ENCODE data around the gene TMPRSS9.
"Not testable (repeated sequence)": the region's sequence is repeated elsewhere in the genome, so short reads cannot be mapped to it uniquely, and the experiment has no call there.

TMPRSS9 gene

DNA sequence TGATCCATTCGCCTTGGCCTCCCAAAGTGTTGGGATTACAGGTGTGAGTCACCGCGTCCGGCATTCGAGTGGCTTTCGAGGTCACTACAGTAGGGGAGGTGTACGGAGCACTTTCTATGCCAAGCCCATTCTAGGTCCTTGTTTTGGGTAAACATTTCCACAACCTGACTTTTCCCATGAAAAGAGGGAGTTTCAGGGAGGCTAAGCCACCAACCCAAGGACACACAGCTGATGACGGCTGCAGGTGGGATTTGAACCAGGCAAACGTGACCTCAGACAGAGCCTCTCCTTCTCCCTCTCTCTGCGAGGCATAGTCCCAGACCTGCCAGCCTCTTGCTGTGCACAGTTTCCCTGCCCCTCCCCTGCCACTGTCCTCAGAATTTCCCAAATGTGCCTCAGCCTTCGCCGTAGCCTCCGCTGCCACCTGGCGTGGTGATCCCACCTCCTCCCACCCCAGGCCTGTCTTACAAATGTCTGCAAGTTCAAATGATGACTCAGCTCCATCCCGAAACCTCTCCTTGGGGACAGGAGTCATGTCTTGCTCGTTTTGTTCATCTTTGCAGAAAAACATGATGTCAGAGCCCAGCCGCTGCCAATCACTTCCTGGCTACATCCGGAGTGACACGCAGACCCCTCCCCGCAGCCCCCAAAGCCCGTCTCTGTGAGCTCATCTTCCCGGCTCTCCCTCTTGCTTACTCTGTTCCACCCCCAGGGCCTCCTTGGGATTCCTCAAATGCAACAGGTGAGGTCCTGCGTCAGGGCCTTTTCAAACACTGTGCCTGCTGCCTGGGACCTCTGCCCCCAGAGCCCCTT is 109.2 kb downstream of the TMPRSS9 start:
- TF ChIP-seq POLR2A (IDR thresholded peaks at IDR 0.05; ENCODE audit: low read length) = no peak
- TF ChIP-seq GATA1 (IDR thresholded peaks at IDR 0.05; ENCODE audit: low read depth, low read length) = no peak
- no peak for DNase-seq

DNA sequence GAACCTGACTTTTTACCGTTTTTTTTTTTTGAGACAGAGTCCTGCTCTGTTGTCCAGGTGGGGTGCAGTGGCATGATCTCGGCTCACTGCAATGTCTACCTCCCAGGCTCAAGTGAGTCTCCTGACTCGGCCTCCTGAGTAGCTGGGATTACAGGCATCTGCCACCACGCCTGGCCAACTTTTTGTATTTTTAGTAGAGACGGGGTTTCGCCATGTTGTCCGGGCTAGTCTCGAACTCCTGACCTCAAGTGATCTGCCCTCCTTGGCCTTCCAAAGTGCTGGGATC is 109.8 kb downstream of the TMPRSS9 start:
- not testable (repeated sequence) for DNase-seq

DNA sequence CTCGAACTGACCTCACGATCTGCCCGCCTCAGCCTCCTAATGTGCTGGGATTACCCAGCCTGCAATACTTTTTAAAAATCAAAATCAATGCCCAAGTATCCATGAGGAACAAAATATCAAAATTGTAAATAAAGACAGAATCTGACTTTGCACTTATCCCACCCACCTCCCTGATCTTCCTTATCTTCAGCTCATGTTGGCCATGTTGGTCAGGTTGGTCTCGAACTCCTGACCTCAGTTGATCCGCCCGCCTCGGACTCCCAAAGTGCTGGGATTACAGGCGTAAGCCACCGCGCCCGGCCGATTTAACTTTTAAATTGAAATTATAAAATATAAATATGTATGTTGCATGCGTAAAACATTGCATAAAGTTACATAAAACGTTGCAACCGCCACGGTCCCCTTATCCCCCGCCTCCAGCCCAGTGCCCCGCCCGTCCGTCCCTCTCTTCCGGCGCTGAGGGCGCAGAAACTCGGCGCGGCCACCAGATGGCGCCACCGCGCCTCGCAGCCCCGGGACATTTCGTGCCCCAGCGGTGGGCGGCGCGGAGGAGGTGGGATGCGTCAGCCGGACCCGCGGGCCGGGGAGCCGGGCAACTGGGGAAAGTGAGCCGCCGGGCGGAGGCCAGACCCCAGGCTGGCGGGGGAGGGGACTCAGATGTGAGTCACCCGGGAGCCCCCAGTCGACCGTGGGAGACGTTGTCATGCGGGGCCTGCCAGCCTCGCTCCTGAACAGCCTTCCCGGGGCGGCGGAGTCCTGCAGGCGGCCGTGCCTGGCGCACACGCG is 114.4 kb downstream of the TMPRSS9 start:
- peak; percentile 82 to 92 for DNase-seq
- TF ChIP-seq GATA1 (IDR thresholded peaks at IDR 0.05; ENCODE audit: low read depth, low read length) (no peak), POLR2A (IDR thresholded peaks at IDR 0.05; ENCODE audit: low read length) (no peak)

DNA sequence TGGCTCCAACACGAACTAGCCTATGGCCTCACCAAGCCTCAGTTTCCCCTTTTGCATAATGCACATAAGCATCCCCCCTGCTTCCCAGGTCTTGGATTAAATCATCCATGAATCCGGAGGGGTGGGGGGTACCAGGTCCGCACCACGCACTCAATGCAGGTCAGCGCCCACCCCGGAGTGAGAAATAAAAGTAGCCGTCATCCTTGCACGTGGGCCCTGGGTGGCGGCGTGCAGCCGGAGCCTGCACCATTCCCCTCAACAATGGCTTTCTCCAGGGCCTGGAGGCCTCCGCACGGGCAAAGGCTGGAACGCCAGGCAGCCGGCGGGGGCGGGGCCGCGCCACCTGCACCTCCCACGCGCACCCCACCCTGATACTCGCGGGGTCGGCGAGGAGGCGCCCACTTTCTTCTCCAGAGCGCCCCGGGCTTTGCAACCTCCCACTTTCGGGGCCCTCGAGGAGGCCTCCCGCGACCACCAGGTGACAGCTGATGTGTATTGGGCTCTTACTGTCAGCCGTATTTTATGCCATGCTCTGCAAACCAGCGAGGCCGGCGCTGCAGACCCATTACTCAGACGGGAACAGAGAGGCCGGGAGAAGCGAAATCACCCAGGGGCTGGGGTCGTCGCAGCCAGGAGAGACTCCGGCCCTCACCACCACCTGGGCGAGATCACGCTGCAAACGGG is 115.1 kb downstream of the TMPRSS9 start:
- peak in 1 of 2 experiments; percentile 52 for DNase-seq
- TF ChIP-seq GATA1 (IDR thresholded peaks at IDR 0.05; ENCODE audit: low read depth, low read length) (no peak), POLR2A (IDR thresholded peaks at IDR 0.05; ENCODE audit: low read length) (no peak)

All from erythroblast (primary cell).